ENCODE results near the gene OAS3.

Gene OAS3

GRCh38 chr12:112944024-112944690 is 5.9 kb downstream of the OAS3 start:
- H3K36me3 ChIP-seq (ENCODE audit: control insufficient read depth, low read length) = no peaks in the 10 kb centered on the region
- H3K9me2 ChIP-seq (replicated peaks; ENCODE audit: control insufficient read depth, low read length) = no peaks in the 10 kb centered on the region
- no peak overlapping the region for H3K4me3 ChIP-seq (ENCODE audit: low read length)
- peaks cover 18% of the 10 kb centered on the region for H3K4me1 ChIP-seq (ENCODE audit: control insufficient read depth, low read length)
- H3K4me2 ChIP-seq (ENCODE audit: low read length) = no peak overlapping the region
- H3K27ac ChIP-seq (ENCODE audit: low read depth, low read length) = no peak overlapping the region
- H3K9me3 ChIP-seq (ENCODE audit: control insufficient read depth, insufficient read depth, low read length) = no peaks in the 10 kb centered on the region
- H4K20me1 ChIP-seq (ENCODE audit: control insufficient read depth, insufficient read depth, low read depth, low read length) = no peaks in the 10 kb centered on the region
- no peaks in the 10 kb centered on the region for H3K27me3 ChIP-seq (ENCODE audit: control insufficient read depth, low read length)
- H3F3A ChIP-seq (ENCODE audit: control insufficient read depth, insufficient read depth) = no peaks in the 10 kb centered on the region; the same call in 1 of the 2 replicates
- H3K79me2 ChIP-seq (ENCODE audit: control insufficient read depth, low read length) = no peaks in the 10 kb centered on the region
- TF ChIP-seq, protein P1, sequence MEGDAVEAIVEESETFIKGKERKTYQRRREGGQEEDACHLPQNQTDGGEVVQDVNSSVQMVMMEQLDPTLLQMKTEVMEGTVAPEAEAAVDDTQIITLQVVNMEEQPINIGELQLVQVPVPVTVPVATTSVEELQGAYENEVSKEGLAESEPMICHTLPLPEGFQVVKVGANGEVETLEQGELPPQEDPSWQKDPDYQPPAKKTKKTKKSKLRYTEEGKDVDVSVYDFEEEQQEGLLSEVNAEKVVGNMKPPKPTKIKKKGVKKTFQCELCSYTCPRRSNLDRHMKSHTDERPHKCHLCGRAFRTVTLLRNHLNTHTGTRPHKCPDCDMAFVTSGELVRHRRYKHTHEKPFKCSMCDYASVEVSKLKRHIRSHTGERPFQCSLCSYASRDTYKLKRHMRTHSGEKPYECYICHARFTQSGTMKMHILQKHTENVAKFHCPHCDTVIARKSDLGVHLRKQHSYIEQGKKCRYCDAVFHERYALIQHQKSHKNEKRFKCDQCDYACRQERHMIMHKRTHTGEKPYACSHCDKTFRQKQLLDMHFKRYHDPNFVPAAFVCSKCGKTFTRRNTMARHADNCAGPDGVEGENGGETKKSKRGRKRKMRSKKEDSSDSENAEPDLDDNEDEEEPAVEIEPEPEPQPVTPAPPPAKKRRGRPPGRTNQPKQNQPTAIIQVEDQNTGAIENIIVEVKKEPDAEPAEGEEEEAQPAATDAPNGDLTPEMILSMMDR (IDR thresholded peaks at IDR 0.05; ENCODE audit: low read depth, low read length, poor library complexity, severe bottlenecking) = no peak
- no peak for TF ChIP-seq EZH2phosphoT487 (IDR thresholded peaks at IDR 0.05; ENCODE audit: borderline replicate concordance, low read length)

- Histone ChIP-seq H3K79me2 (ENCODE audit: control insufficient read depth, low read length) (no peaks in the 10 kb centered on the region), H3K27me3 (ENCODE audit: control insufficient read depth, low read length) (no peaks in the 10 kb centered on the region), H3K27ac (ENCODE audit: low read depth, low read length) (no peak overlapping the region), H3K4me2 (ENCODE audit: low read length) (no peak overlapping the region), H3F3A (ENCODE audit: control insufficient read depth, insufficient read depth) (no peaks in the 10 kb centered on the region; the same call in 1 of the 2 replicates), H3K4me1 (ENCODE audit: control insufficient read depth, low read length) (peaks cover 4% of the 10 kb centered on the region), H3K36me3 (ENCODE audit: control insufficient read depth, low read length) (no peaks in the 10 kb centered on the region), H3K4me3 (ENCODE audit: low read length) (no peak overlapping the region), H4K20me1 (ENCODE audit: control insufficient read depth, insufficient read depth, low read depth, low read length) (no peaks in the 10 kb centered on the region), H3K9me2 (replicated peaks; ENCODE audit: control insufficient read depth, low read length) (no peaks in the 10 kb centered on the region), H3K9me3 (ENCODE audit: control insufficient read depth, insufficient read depth, low read length) (no peaks in the 10 kb centered on the region)
- TF ChIP-seq, protein P1 (IDR thresholded peaks at IDR 0.05; ENCODE audit: low read depth, low read length, poor library complexity, severe bottlenecking) = no peak
- no peak for TF ChIP-seq EZH2phosphoT487 (IDR thresholded peaks at IDR 0.05; ENCODE audit: borderline replicate concordance, low read length)
These were observed 7.2 kb downstream of the OAS3 start for GRCh38 chr12:112945515-112945914.

- no peaks in the 10 kb centered on the region for H3K4me1 ChIP-seq (ENCODE audit: control insufficient read depth, low read length)
- H3F3A ChIP-seq (ENCODE audit: control insufficient read depth, insufficient read depth) = no peaks in the 10 kb centered on the region; the same call in 1 of the 2 replicates
- no peaks in the 10 kb centered on the region for H3K9me3 ChIP-seq (ENCODE audit: control insufficient read depth, insufficient read depth, low read length)
- H3K36me3 ChIP-seq (ENCODE audit: control insufficient read depth, low read length) = no peaks in the 10 kb centered on the region
- no peak overlapping the region for H3K4me3 ChIP-seq (ENCODE audit: low read length)
- no peaks in the 10 kb centered on the region for H3K9me2 ChIP-seq (replicated peaks; ENCODE audit: control insufficient read depth, low read length)
- H4K20me1 ChIP-seq (ENCODE audit: control insufficient read depth, insufficient read depth, low read depth, low read length) = no peaks in the 10 kb centered on the region
- H3K79me2 ChIP-seq (ENCODE audit: control insufficient read depth, low read length) = no peaks in the 10 kb centered on the region
- no peak overlapping the region for H3K27ac ChIP-seq (ENCODE audit: low read depth, low read length)
- H3K27me3 ChIP-seq (ENCODE audit: control insufficient read depth, low read length) = no peaks in the 10 kb centered on the region
- TF ChIP-seq EZH2phosphoT487 (IDR thresholded peaks at IDR 0.05; ENCODE audit: borderline replicate concordance, low read length) = no peak
- TF ChIP-seq, protein P1 (IDR thresholded peaks at IDR 0.05; ENCODE audit: low read depth, low read length, poor library complexity, severe bottlenecking) = no peak
- no peak overlapping the region for H3K4me2 ChIP-seq (ENCODE audit: low read length)
These were observed 8.1 kb downstream of the OAS3 start for GRCh38 chr12:112946236-112947000.

Measured in DOHH2 (cell line).